IPS-NIHi7 (cell line): Measurements from ENCODE around the gene MAP7.

Experiments used
- DNase-seq: peaks from one replicate; pipeline ENCODE4 v3.0.0; 2012; ENCODE audit warnings: mixed read lengths; ENCODE audit errors: extremely low spot score

Gene MAP7

GRCh38 chr6:136306466-136306865, 243.8 kb downstream of the MAP7 start:
- DNase-seq, result no peak

DNA sequence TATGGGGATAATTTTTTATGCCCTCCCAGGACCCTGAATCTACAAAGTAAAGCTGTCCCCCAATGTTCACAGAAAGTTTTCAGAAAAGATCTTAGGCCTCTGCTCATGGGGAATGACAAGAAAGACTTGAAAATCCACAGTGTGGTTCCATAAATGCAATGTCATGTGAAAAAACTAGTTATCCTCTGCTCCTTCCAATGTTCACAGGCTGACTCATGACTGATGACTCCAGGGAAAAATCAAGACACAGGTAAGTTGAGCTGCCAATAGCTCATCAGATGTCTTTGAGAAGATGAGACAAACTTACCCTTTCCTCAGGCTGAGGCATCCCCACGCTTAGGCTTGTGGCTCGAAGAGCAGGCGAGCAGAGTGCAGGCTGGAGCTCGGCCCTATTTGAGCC, 245.8 kb downstream of the MAP7 start:
- no peak for DNase-seq

- no peak for DNase-seq
Measured at GRCh38 chr6:136303516-136303915, 246.7 kb downstream of the MAP7 start.

DNA sequence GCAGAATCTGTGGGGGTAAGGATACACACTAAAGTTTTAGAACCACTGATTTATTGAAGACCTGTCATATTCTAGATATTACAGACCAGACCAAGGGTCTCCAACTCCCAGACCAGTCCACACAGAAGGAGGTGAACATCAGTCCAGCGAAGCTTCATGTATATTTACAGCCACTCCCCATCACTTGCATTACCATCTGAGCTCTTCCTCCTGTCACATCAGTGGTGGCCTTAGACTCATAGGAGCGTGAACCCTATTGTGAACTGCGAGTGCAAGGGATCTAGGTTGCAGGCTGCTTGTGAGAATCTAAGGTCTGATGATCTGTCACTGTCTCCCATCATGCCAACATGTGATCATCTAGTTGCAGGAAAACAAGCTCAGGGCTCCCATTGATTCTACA, 255.6 kb downstream of the MAP7 start:
- DNase-seq, result no peak
